B cell (primary cell): ENCODE results near the gene NOL6.

Experiments used
- EZH2 ChIP-seq: IDR thresholded peaks from 2 replicates; pipeline ENCODE4 v1.6.1; 2012; ENCODE audit warnings: borderline replicate concordance, low read depth, mild to moderate bottlenecking, moderate library complexity, low read length; ENCODE audit not compliant: insufficient read depth, poor library complexity, severe bottlenecking
- TF ChIP-seq, protein P1 (sequence below): fragments of 200-600 bp; IDR thresholded peaks from one replicate; pipeline ENCODE4 v1.8.0; 2022; ENCODE audit warnings: antibody characterized with exemption, mild to moderate bottlenecking

DNA sequence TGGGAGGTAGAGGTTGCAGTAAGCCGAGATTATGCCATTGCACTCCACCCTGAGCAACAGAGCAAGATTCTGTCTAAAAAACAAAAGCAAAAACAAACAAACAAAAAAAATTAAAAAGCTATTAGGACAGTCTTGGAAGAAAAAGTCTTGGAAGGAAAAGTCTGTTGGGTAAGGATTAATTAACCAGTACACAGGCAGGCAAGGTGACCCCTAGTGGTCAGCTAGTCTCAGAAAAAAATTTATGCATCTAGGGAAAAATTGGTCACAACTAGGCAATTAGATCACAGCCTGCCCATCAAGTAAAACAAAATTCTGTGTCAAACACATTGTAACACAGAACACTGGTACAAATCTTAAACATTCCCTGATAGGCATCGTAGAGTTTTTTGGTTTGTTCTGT lies 43.6 kb upstream of the NOL6 start:
- TF ChIP-seq, protein P1, sequence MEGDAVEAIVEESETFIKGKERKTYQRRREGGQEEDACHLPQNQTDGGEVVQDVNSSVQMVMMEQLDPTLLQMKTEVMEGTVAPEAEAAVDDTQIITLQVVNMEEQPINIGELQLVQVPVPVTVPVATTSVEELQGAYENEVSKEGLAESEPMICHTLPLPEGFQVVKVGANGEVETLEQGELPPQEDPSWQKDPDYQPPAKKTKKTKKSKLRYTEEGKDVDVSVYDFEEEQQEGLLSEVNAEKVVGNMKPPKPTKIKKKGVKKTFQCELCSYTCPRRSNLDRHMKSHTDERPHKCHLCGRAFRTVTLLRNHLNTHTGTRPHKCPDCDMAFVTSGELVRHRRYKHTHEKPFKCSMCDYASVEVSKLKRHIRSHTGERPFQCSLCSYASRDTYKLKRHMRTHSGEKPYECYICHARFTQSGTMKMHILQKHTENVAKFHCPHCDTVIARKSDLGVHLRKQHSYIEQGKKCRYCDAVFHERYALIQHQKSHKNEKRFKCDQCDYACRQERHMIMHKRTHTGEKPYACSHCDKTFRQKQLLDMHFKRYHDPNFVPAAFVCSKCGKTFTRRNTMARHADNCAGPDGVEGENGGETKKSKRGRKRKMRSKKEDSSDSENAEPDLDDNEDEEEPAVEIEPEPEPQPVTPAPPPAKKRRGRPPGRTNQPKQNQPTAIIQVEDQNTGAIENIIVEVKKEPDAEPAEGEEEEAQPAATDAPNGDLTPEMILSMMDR = peak; percentile 56
- no peak for TF ChIP-seq EZH2
